Measurements from ENCODE around the gene MYNN.
"Not testable (repeated sequence)": the region's sequence is repeated elsewhere in the genome, so short reads cannot be mapped to it uniquely, and the experiment has no call there.

The MYNN gene

GRCh38 chr3:169772897-169773816 lies at the start of gene MYNN:
TSS of gene MYNN (plus strand) at chr3:169773396. CDS start at chr3:169774296, 900 bp downstream.
- DNase-seq (ENCODE audit: low spot score): peak; percentile 93

- not testable (repeated sequence) for DNase-seq (ENCODE audit: low spot score)
Measured at GRCh38 chr3:169731857-169732256, 41.3 kb upstream of the MYNN start.

- no peak for DNase-seq (ENCODE audit: low spot score)
Measured at GRCh38 chr3:169739067-169739466, 34.1 kb upstream of the MYNN start.

GRCh38 chr3:169744366-169745054 lies 28.7 kb upstream of the MYNN start:
- no peak for DNase-seq (ENCODE audit: low spot score)

GRCh38 chr3:169746924-169747323 lies 26.3 kb upstream of the MYNN start:
- no peak for DNase-seq (ENCODE audit: low spot score)

GRCh38 chr3:169748670-169749069 lies 24.5 kb upstream of the MYNN start:
- DNase-seq (ENCODE audit: low spot score): no peak

GRCh38 chr3:169750665-169751064 lies 22.5 kb upstream of the MYNN start:
- no peak for DNase-seq (ENCODE audit: low spot score)

- no peak for DNase-seq (ENCODE audit: low spot score)
Measured at GRCh38 chr3:169751875-169752274, 21.3 kb upstream of the MYNN start.

GRCh38 chr3:169754711-169755110 lies 18.5 kb upstream of the MYNN start:
- DNase-seq (ENCODE audit: low spot score): no peak

GRCh38 chr3:169755488-169755887 lies 17.7 kb upstream of the MYNN start:
- DNase-seq (ENCODE audit: low spot score): no peak

- DNase-seq (ENCODE audit: low spot score): no peak
Measured at GRCh38 chr3:169758359-169758994, 14.7 kb upstream of the MYNN start.

GRCh38 chr3:169759256-169759655 lies 13.9 kb upstream of the MYNN start:
- no peak for DNase-seq (ENCODE audit: low spot score)

GRCh38 chr3:169760479-169760878 lies 12.7 kb upstream of the MYNN start:
- DNase-seq (ENCODE audit: low spot score): no peak

GRCh38 chr3:169764312-169764881 lies 8.8 kb upstream of the MYNN start:
- peak; percentile 45 for DNase-seq (ENCODE audit: low spot score)

- DNase-seq (ENCODE audit: low spot score): peak; percentile 84
Measured at GRCh38 chr3:169764882-169765612, 8.1 kb upstream of the MYNN start, which contains the start of gene TERC. TSS of gene TERC (minus strand) at chr3:169765060.

GRCh38 chr3:169769287-169770181 lies 3.7 kb upstream of the MYNN start, which contains the start of gene ACTRT3:
TSS of gene ACTRT3 (minus strand) at chr3:169769561. CDS start at chr3:169769520, 41 bp downstream.
- peak; percentile 61 for DNase-seq (ENCODE audit: low spot score)

GRCh38 chr3:169771497-169772304 lies 1.5 kb upstream of the MYNN start:
- peak; percentile 85 for DNase-seq (ENCODE audit: low spot score)

- peak; percentile 82 for DNase-seq (ENCODE audit: low spot score)
Measured at GRCh38 chr3:169772305-169772896, 795 bp upstream of the MYNN start.

- DNase-seq (ENCODE audit: low spot score): no peak
Measured at GRCh38 chr3:169774186-169774585, 990 bp downstream of the MYNN start.
